CMK (cell line): ENCODE data around the gene MMAB.
A peak's percentile ranks its signal among the peaks of the same experiment; 100 is the strongest.

Experiments used
- DNase-seq: peaks from one replicate; pipeline ENCODE4 v3.0.0-alpha.2; 2010; ENCODE audit warnings: low read depth

The MMAB gene

GRCh38 chr12:109538191-109538863, 35.0 kb downstream of the MMAB start:
- DNase-seq: peak; percentile 39

GRCh38 chr12:109537136-109537535, 36.2 kb downstream of the MMAB start:
- no peak for DNase-seq

GRCh38 chr12:109535863-109536250, 37.4 kb downstream of the MMAB start:
- DNase-seq: no peak

- DNase-seq: no peak
Measured at GRCh38 chr12:109535231-109535862, 38.0 kb downstream of the MMAB start.

- DNase-seq: no peak
Measured at GRCh38 chr12:109534456-109534855, 38.8 kb downstream of the MMAB start.

GRCh38 chr12:109533487-109533740, 39.9 kb downstream of the MMAB start:
- no peak for DNase-seq

- DNase-seq: no peak
Measured at GRCh38 chr12:109532721-109533486, 40.4 kb downstream of the MMAB start.

- no peak for DNase-seq
Measured at GRCh38 chr12:109531411-109531810, 41.9 kb downstream of the MMAB start.

- no peak for DNase-seq
Measured at GRCh38 chr12:109529691-109530640, 43.3 kb downstream of the MMAB start.

- no peak for DNase-seq
Measured at GRCh38 chr12:109527489-109528123, 45.7 kb downstream of the MMAB start.

GRCh38 chr12:109525279-109525585, 48.1 kb downstream of the MMAB start:
- no peak for DNase-seq

GRCh38 chr12:109524466-109525278, 48.6 kb downstream of the MMAB start:
- no peak for DNase-seq

- no peak for DNase-seq
Measured at GRCh38 chr12:109523504-109523903, 49.8 kb downstream of the MMAB start.

- DNase-seq: no peak
Measured at GRCh38 chr12:109523071-109523470, 50.2 kb downstream of the MMAB start.

- no peak for DNase-seq
Measured at GRCh38 chr12:109521831-109522230, 51.5 kb downstream of the MMAB start.

- no peak for DNase-seq
Measured at GRCh38 chr12:109519787-109520186, 53.5 kb downstream of the MMAB start.

GRCh38 chr12:109518820-109519665, 54.3 kb downstream of the MMAB start:
- DNase-seq: peak; percentile 18

GRCh38 chr12:109517619-109518018, 55.7 kb downstream of the MMAB start:
- DNase-seq: no peak

GRCh38 chr12:109513977-109514376, 59.3 kb downstream of the MMAB start:
- DNase-seq: no peak

- DNase-seq: no peak
Measured at GRCh38 chr12:109513051-109513450, 60.3 kb downstream of the MMAB start.
